ENCODE measurements around the gene EFCAB6.

GRCh38 chr22:43859621-43860020, 47.5 kb upstream of the EFCAB6 start:
- no peak for TF ChIP-seq RAD21 (IDR thresholded peaks at IDR 0.05; ENCODE audit: low read depth)
- TF ChIP-seq, protein P1, sequence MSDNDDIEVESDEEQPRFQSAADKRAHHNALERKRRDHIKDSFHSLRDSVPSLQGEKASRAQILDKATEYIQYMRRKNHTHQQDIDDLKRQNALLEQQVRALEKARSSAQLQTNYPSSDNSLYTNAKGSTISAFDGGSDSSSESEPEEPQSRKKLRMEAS (IDR thresholded peaks at IDR 0.05), result no peak

Data from Ishikawa (cell line).